Measurements from ENCODE around the gene PIP5K1B. TPM values are rescaled to one million over a fixed set of nuclear protein-coding genes. Genes with fewer than 3 reads are reported as not detected.

The PIP5K1B gene
- total RNA-seq, 1 experiment from 2014 or later = 5.2 TPM

GRCh38 chr9:68841276-68842052, 136.4 kb downstream of the PIP5K1B start (continued):
- TF ChIP-seq E2F1 (CRISPR knock-in tag; IDR thresholded peaks at IDR 0.05) (no peak), ZNF219 (CRISPR knock-in tag; IDR thresholded peaks at IDR 0.05; ENCODE audit: borderline replicate concordance) (no peak), ATF2 (CRISPR knock-in tag; IDR thresholded peaks at IDR 0.05; ENCODE audit: borderline replicate concordance, low read depth) (no peak)

DNA sequence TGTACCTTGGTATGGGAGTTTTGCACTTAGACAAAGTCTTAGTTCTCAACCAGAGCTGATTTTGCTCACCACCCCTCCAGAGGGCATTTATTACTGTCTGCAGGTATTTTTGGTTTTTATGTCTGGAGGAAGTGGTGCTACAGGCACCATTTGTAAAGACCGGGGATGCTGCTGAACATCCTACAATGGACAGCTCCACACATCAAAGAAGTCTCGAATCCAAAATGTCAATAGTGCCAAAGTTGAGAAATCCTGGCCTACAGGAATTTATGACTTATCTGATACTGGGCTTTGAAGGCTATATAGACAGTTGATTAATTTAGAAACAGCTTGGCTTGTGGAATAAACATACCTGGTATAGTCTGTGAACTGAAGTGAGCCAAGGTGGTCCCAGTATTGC, 137.5 kb downstream of the PIP5K1B start:
- TF ChIP-seq, protein P1, sequence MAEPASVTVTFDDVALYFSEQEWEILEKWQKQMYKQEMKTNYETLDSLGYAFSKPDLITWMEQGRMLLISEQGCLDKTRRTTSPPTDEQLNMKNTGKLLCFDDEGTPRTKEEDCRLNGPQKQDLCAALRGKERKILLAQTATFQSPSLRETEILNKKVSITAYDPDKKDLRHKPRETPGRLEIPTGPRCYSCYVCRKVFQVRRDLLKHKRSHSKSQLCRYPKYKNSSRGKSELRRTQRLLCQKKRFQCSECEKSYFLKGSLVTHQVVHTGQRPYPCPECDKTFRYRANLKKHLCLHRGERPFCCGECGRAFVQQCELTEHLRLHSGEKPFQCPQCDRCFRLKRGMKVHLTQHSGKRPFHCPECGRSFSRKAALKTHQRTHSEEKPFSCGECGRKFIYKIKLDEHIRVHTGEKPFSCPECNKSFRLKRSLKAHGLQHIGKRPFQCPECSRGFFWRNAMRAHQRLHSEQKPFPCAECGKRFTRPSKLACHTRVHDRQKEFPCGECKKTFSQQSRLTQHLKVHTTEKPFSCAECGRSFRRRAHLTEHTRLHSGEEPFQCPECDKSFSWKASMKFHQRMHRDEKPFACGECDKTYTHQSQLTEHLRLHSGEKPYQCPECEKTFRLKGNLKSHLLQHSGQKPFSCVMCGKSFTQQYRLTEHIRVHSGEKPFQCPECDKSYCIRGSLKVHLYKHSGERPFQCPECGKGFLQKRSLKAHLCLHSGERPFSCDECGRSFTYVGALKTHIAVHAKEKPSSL (CRISPR knock-in tag; conservative IDR thresholded peaks at IDR 0.05) = no peak
- TF ChIP-seq ELF4 (CRISPR knock-in tag; IDR thresholded peaks at IDR 0.05; ENCODE audit: low read depth) (no peak), EMX1 (CRISPR knock-in tag; IDR thresholded peaks at IDR 0.05) (no peak), ZNF219 (CRISPR knock-in tag; IDR thresholded peaks at IDR 0.05; ENCODE audit: borderline replicate concordance) (no peak), GABPB1 (CRISPR knock-in tag; IDR thresholded peaks at IDR 0.05) (no peak)
- TF ChIP-seq, protein P2, sequence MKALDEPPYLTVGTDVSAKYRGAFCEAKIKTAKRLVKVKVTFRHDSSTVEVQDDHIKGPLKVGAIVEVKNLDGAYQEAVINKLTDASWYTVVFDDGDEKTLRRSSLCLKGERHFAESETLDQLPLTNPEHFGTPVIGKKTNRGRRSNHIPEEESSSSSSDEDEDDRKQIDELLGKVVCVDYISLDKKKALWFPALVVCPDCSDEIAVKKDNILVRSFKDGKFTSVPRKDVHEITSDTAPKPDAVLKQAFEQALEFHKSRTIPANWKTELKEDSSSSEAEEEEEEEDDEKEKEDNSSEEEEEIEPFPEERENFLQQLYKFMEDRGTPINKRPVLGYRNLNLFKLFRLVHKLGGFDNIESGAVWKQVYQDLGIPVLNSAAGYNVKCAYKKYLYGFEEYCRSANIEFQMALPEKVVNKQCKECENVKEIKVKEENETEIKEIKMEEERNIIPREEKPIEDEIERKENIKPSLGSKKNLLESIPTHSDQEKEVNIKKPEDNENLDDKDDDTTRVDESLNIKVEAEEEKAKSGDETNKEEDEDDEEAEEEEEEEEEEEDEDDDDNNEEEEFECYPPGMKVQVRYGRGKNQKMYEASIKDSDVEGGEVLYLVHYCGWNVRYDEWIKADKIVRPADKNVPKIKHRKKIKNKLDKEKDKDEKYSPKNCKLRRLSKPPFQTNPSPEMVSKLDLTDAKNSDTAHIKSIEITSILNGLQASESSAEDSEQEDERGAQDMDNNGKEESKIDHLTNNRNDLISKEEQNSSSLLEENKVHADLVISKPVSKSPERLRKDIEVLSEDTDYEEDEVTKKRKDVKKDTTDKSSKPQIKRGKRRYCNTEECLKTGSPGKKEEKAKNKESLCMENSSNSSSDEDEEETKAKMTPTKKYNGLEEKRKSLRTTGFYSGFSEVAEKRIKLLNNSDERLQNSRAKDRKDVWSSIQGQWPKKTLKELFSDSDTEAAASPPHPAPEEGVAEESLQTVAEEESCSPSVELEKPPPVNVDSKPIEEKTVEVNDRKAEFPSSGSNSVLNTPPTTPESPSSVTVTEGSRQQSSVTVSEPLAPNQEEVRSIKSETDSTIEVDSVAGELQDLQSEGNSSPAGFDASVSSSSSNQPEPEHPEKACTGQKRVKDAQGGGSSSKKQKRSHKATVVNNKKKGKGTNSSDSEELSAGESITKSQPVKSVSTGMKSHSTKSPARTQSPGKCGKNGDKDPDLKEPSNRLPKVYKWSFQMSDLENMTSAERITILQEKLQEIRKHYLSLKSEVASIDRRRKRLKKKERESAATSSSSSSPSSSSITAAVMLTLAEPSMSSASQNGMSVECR (CRISPR knock-in tag; IDR thresholded peaks at IDR 0.05; ENCODE audit: borderline replicate concordance) = no peak
- ATAC-seq (no peak), DNase-seq (ENCODE audit: low spot score) (no peak)
- no peaks in the 10 kb centered on the region for H3K27me3 Mint-ChIP-seq (ENCODE audit: low read depth)
- no peak overlapping the region for H3K4me3 Mint-ChIP-seq
- ChIA-PET CTCF (no interaction called here), POLR2A (no interaction called here)
- H3K4me1 Mint-ChIP-seq = peaks cover 15% of the 10 kb centered on the region
- H3K36me3 Mint-ChIP-seq = no peaks in the 10 kb centered on the region
- no peak overlapping the region for H3K27ac Mint-ChIP-seq
- H3K9me3 Mint-ChIP-seq = no peaks in the 10 kb centered on the region; the same call in 1 of the 2 replicates

- CTCF ChIA-PET = no interaction called here
- Mint-ChIP-seq H3K4me1 (peaks cover 15% of the 10 kb centered on the region), H3K27ac (no peak overlapping the region), H3K4me3 (no peak overlapping the region), H3K9me3 (no peaks in the 10 kb centered on the region; the same call in 1 of the 2 replicates), H3K36me3 (no peaks in the 10 kb centered on the region), H3K27me3 (ENCODE audit: low read depth) (no peaks in the 10 kb centered on the region)
- POLR2A ChIA-PET = no interaction called here
- DNase-seq (ENCODE audit: low spot score) (no peak), ATAC-seq (no peak)
- no peak for TF ChIP-seq ESRRA (CRISPR knock-in tag; IDR thresholded peaks at IDR 0.05; ENCODE audit: borderline replicate concordance)
- no peak for TF ChIP-seq MXD4 (CRISPR knock-in tag; IDR thresholded peaks at IDR 0.05; ENCODE audit: borderline replicate concordance)
- TF ChIP-seq ZNF396 (CRISPR knock-in tag; IDR thresholded peaks at IDR 0.05; ENCODE audit: borderline replicate concordance) = no peak
- no peak for TF ChIP-seq ATF3 (CRISPR knock-in tag; conservative IDR thresholded peaks at IDR 0.05)
- TF ChIP-seq SP1 (CRISPR knock-in tag; conservative IDR thresholded peaks at IDR 0.05) = no peak
- TF ChIP-seq GTF2I (CRISPR knock-in tag; conservative IDR thresholded peaks at IDR 0.05) = no peak
- TF ChIP-seq E2F1 (CRISPR knock-in tag; IDR thresholded peaks at IDR 0.05) = no peak
- TF ChIP-seq ATF1 (CRISPR knock-in tag; IDR thresholded peaks at IDR 0.05) = no peak
- TF ChIP-seq RORB (CRISPR knock-in tag; IDR thresholded peaks at IDR 0.05) = no peak
- TF ChIP-seq ETV6 (CRISPR knock-in tag; IDR thresholded peaks at IDR 0.05) = no peak
- TF ChIP-seq SMAD4 (CRISPR knock-in tag; IDR thresholded peaks at IDR 0.05) = no peak
- no peak for TF ChIP-seq ZNF423 (CRISPR knock-in tag; IDR thresholded peaks at IDR 0.05)
These were observed 138.2 kb downstream of the PIP5K1B start for GRCh38 chr9:68843239-68843638.

Data from WTC11 (cell line).